TTC549 (cell line): Measurements from ENCODE around the gene TRIM59.
"Not testable (repeated sequence)": the region's sequence is repeated elsewhere in the genome, so short reads cannot be mapped to it uniquely, and the experiment has no call there.

Experiments used
- FAIRE-seq: peaks from 2 replicates; lab custom pipeline; 2012; peaks lifted over from hg19 to GRCh38; lab: Jason Lieb, UNC

TRIM59 gene

DNA sequence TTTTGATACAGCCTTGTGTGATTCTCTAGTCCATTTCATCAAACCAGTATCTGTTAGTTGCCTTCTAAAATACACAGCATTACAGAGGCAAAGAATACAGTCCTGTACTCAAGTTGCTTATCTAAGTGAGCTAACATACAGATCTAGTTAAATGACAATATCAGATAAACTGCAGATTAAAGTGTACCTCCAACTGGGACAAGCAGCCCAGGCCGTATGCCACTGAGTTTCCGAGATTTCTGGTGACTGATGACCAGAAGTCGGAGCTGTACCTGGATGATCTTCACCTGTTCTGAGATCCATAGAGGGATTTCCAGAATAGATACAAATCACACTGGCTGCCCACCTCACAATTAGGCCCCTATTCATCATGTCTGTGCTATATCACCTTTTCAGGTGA, 6.3 kb upstream of the TRIM59 start:
- FAIRE-seq = no peak

DNA sequence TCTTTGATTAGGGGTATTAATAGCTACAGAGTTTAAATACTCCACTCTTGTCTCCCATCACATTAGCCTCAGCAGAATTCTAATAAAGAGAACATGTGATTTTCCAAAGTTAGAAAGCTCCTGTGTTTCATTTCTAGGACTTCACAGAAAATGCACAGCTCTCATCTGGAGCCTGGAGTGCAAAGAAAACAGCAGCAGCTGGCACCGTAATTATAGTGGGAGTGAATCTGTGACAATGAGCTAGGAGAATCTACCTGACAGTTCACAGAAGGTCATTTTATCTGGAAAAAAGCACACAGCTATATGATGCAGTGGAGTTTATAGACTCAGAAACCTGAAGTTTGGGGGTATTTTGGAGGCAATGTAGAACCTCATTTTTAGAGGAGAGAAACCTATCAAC, 5.4 kb upstream of the TRIM59 start:
- FAIRE-seq = no peak

DNA sequence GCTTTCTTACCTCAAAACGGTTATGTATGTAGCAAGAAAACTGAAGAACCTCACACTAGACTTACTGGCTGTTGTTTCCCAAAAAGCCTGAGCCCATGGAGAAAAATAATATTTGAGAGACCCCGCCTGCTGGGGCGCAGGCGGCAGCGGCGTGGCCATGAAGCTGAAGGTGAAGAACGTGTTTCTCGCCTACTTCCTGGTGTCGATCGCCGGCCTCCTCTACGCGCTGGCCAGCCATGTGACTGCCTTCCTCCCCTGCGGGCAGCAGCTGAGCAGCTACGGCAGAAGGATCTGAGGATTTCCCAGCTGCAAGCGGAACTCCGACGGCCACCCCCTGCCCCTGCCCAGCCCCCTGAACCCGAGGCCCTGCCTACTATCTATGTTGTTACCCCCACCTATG, 2.7 kb upstream of the TRIM59 start:
- not testable (repeated sequence) for FAIRE-seq

DNA sequence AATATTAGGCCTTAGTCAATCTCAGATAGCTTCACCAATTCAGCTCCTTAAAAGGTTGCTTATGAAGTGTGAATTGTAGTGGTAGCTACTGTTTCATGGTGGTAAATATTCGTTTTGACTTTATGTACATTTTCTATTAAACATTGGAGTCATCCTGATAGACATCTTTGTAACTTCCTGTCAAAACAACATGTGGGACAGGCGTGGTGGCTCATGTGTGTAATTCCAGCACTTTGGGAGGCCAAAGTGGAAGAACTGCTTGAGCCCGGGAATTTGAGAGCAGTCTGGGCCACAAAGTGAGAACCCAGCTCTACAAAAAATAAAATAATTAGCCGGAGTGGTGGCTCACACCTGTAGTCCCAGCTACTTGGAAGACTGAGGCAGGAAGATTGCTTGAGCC, 2.0 kb upstream of the TRIM59 start:
- no peak for FAIRE-seq

DNA sequence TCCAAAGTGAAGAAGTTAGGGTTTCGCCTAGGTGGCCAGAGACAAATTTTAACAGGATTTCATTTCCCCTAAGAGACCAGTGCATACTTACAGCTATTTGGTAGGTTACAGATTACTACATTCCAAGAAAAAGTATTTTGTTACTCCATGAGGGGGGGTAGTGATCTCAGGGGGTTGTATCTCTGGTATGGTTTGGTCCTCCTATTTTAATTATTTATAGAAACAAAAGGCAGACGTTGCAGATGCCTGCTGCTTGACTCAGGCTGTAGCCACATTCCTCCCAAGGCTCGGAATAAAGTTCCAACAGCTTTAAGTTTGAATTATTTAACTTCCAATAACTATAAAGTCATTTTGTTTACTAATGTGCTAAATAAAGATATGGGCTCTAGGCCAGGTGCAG, 1.3 kb upstream of the TRIM59 start:
- no peak for FAIRE-seq

DNA sequence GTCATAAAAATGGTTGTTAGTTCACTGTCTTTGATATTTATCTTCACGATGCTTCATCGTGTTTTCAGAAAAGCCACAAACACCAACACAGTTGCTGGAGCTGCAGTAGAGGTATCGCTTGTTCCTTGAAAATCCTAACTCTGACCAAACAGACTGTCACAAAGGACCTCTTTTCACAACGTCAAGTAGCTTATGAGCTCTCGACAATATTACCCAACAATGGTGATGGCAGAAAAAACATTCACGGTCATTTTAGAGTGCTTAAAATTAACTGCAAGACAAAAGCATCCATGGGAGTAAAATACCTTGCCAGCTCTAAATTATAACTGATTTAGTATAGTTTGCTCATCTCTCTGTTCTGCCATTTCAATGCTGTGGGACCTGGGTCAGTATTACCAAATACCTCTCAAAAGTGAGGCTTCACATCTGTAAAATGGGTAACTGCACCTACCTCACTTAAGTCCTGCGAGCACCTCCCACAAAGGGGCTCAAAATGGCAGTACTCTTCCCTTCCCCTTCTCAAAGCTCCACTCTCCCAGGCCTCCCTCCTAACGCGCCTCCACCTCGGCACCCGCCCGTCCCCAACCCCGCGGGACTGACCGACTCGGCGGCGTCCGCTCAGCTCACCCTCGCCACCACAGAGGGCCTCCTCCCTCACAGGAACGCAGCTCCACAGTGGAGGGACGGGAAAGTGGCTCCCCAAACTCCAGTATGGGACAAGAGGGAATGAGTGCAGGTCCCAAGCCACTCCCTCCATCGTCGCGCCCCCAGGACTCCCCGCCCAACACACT, 546 bp downstream of the TRIM59 start:
- no peak for FAIRE-seq

DNA sequence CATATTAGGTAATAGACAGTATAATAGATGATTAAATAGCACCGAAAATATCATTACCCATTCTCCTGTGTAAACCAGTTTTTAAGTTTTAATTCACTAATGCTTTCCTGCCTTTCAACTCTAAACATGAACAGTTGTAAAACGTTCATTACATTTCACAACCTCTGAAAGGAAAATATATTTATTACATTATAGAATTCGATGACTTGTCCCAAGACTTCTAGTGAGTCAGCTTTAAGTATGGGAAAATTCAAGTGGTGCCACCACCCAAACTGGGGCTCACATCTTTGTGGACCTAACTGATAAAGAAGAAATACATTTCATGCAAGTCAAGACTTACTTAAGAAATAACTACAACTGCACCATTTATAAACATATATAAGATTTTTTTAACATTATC, 2.0 kb downstream of the TRIM59 start:
- no peak for FAIRE-seq

DNA sequence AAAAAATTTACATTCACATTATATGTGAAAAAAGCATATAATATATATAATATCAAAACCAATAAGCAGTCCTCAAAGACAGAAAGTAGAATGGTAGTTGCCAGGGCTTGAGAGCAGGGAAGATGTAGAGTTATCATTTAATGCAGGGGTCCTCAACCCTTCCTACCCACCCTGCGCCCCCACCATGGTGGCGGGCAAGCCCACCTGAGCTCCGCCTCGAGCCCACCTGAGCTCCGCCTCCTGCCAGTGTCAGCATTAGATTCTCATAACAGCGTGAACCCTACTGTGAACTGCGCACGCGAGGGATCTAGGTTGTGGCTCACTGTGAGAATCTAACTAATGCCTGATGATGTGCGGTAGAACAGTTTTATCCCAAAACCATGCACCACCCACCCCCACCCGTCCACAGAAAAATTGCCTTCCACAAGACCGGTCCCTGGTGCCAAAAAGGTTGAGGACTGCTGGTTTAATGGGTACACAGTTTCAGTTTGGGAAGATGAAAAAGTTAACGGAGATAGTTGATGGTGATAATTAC, 3.0 kb downstream of the TRIM59 start:
- no peak for FAIRE-seq

DNA sequence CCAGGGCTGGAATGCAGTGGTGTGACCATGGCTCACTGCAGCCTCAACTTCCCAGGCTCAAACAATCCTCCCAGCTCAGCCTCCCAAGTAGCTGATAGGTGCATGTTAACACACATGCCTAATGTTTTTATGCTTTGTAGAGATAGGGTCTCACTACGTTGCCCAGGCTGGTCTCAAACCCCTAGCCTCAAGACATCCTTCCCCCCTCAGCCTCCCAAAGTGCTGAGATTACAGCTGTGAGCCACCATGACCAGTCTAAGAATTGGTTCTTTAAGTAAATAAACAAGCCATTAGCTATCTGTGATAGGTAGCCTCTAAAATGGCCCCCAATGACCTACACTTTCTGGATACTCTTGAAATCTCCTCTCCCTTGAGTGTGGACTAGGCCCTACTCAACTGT, 3.7 kb downstream of the TRIM59 start:
- no peak for FAIRE-seq

DNA sequence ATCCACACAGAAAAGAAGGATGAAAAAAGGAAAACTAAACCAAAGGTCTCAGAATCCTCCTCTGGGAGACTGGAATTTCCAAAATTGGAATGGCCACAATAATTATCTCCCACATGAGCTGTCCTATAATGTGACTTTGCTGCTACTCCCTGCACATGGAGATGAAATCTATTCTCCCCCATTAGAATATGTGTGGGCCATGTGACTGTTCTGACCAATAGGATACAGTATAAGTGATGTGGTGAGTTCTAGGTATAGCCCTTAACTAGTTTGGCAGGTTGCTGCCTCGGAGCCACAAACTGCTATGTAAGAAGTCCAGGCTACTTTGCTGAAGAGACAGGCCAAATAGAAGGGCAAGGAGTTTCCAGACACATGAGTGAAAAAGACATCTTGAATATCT, 5.2 kb downstream of the TRIM59 start:
- FAIRE-seq = no peak

DNA sequence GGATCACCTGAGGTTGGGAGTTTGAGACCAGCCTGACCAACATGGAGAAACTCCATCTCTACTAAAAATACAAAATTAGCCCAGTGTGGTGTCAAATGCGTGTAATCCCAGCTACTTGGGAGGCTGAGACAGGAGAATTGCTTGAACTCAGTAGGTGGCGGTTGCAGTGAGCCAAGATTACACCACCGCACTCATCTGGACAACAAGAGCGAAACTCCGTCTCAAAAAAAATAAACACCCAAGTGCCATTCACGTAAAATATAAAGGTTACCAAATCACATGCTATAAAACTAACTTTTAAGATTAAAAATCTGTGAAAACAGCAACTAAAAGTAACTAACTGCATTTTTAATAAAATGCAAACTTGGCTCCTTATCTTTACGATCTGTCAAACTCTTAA, 8.9 kb downstream of the TRIM59 start:
- no peak for FAIRE-seq

DNA sequence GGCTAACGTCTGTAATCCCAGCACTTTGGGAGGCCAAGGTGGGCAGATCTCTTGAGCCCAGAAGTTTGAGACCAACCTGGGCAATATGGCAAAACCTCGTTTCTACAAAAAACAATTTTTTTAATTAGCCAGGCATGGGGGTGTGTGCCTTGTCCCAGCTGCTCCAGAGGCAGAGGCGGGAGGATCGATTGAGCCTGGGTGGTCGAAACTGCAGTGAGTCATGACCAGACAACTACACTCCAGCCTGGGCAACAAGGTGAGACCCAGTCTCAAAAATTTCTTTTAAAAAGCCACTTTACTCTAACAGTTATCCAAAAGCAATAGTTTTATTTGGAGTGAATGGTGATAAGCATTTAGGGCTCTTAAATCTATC, 12.5 kb downstream of the TRIM59 start:
- no peak for FAIRE-seq

DNA sequence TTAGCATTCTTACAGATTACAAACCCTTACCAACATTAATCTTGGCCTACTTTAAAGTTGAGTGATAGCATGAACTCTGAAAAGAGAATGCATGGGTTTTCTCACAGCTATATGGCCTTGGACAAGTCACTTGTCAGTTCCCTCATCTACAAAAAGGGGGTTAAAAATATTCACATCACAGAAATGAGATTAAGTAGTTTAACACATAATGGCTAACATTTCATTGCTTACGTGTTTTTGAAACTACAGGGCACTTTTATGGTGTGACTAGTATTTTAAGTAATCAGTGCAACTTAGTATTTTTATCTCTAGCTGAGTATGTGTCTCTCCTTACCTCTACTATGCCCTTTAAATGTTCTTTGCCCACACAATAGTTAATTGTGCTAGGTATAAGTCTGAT, 13.8 kb downstream of the TRIM59 start:
- FAIRE-seq = no peak

DNA sequence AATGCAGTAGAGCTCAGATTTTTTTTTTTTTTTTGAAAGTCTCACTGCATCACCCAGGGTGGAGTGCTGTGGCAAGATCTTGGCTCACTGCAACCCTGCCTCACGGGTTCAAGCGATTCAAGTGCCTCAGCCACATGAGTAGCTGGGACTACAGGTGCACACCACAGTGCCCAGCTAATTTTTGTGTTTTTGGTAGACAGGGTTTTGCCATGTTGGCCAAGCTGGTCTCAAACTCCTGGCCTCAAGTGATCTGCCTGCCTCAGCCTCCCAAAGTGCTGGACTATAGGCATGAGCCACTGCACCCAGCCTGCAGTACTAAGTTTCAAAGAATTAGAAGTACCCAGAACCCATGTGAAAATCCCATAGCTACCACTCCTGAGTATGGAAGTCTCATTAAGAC, 14.5 kb downstream of the TRIM59 start:
- no peak for FAIRE-seq

DNA sequence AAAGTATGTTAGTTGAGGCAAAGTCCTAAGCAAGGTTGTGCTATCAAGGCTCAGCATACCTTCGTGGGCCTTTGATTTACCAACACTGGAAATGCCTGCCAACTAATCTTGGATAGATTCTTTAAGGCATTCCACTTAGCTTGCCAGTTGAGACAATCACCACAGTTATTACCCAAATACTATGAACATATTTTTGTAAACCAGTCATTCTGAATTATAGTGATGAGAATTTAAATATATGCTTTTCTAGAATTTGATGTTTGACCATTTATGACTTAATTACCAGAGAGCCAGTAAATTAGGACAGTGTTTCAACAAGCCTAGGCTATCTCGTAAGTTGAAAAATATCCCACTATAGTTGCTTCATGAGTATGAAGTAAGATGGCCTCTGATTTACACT, 15.5 kb downstream of the TRIM59 start:
- FAIRE-seq = no peak

DNA sequence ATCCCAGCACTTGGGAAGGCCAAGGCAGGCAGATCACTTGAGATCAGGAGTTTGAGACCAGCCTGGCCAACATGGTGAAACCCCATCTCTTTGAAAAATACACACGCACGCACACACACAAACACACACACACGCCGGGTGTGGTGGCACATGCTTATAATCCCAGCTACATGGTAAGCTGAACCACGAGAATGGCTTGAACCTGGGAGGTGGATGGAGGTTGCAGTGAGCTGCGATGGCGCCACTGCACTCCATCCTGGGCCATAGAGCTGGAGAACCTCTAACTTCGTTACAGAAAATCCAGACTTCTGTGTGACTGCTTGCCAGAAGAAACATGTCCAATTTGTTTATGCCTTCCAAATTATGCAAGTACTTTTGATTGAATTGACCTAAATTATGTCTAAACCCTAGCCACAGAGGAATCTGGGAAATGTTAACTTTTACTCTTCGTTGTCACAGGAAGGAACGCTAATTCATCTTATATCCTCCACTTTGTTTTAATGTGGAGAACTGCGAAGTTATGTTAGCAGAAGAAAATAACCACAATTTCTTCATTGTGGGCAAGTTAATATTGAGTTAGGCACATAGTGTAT, 21.7 kb downstream of the TRIM59 start:
- FAIRE-seq = no peak

DNA sequence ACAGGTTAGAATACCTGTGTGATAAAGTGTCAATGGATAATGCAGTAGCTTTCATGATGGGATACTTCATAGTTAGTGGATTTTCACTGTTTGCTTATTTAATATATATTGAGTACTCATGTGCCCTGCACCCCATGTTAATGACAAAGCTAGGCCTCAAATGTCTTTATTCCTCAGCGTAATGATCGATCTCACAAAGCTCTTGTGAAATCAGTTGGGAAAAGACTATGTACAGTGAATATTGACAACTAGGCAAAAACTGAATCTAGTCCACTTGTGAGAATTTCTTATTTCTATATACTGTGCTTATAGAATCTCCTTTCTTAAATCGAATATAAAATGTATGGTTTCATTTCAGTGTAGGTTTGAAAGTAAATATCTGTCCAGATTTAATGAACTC, 32.3 kb downstream of the TRIM59 start:
- no peak for FAIRE-seq

DNA sequence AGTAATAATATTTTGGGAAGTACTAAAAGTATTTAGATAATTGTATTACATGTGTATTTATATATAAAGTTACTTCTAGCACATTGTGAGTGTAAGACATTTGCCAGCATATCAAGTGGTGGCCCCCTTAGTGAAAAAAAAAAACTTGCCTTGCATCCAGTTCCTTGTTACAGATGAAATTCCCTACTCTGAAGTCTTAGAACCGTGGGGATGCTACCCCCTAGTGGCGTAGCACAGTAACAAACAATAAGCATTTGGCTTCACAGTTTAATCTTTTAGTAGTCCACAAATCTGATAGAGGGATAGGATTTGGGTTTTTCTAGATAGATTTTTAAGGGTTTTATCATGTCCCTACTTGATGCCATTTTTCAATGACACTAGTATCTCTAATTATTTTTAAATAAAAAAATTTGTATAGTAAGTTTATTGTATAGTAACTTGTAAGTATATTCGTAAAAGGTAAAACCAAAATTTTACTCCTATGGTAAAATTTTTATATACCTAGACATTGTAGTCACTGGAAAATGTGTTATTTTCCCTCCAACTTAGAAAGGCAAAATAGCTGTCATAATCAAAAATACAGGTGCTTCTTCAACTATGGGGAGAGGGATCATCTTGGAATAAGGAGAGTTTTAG, 35.9 kb downstream of the TRIM59 start:
- FAIRE-seq = peak; percentile 78

DNA sequence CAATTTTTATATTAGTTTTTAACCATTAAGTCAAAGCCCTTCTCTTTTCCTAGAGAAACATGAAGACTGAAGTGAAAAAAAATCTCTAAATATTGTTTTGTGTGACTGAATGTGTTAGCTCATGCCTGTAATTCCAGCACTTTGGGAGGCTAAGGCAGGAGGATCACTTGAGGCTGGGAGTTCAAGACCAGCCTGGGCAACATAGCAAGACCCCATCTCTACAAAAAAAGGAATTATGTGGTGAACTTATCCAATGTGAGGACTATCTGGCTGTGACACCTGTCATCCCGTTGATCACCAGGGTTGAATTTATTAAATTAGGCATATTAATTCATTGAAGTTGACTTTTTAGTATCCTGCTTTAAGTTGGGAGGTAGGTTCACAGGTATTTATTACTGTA, 37.1 kb downstream of the TRIM59 start:
- FAIRE-seq = no peak

DNA sequence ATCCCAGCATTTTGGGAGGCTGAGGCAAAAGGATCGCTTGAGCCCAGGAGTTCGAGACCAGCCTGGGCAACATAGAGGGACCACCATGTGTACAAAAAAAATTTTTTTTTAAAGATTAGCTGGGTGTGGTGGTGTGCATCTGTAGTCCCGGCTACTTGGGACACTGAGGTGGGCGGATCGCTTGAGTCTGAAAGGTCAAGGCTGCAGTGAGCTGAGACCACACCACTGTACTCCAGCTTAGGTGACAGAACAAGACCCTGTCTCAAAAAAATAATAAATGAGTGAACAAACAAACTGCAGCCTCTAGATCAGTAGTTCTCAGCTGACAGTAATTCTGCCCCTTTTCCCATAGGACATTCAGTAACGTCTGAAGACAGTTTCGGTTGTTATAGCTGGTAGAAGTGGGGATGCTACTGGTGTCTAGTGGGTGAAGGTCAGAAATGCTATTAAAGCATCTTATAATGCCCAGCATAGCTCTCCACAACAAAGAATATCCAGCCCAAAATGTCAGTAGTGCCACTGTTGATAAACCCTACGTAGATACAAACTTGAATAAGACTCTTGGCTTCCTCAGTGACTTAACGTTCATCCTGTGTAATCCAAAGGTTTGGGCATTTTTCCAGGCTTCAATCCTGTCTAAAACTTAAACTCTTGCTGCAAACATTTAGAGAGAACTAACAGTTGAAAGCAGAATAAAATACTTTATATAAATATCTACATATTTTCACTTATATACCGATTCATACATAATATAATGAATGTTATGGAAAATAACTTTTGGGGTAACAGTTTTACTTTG, 39.6 kb downstream of the TRIM59 start:
- FAIRE-seq = no peak

DNA sequence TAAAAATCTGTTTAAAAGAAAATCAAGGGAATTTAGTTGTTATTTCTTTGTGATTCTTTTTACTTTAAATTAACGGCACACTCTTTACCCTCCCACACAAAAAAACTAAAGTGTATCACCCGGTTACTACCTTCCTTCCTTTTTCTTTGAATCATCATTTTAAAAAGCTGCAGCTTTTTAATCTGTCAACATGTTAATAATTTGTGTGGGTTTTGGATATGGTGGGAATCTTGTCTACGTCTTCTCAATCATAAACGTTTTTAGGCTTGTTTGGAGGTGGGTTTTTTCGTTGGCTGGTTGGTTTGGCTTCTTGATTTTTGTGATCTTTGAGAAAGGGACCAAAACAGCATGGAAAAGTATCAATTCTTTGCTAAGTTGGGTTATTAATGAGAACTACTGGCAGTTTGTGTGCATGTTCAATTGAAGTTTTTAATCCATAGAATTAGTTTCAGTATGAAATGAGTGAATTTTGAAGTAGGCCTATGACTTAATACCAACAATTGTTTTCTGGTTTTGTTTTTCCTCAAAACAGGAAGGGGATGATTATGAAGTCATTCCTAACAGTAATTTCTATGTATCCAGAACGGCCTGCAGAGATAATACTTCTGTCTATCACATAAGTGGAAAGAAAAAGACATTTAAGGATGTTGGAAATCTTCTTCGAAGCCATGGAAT, 45.7 kb downstream of the TRIM59 start:
- FAIRE-seq = no peak

DNA sequence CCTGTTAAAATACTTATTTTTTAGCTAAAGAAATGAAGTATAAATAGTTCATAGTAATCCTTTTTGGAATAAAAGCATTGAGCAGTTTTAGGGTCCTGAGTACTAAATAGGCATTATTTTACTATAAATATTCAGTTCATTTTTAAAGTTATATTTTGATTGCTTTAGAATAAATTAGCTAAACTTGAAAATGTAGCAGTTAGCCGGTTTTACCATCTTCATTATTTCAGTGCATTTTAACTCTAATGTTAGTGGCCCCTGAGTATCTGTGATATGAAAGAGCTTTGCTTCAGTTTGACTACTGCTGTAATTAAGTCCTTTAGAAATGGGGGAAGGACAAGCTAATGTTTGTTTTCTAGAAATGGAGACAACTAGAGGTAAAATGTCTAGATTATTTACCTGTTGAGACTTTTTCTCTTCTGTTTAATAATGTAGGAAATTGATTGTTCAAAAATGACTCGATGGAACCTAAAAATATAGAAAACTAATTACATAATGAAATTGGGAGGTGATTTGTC, 46.5 kb downstream of the TRIM59 start:
- FAIRE-seq = no peak
